GM23248 (cell line): Measurements from ENCODE around the gene PTCD3.

Experiments
- EZH2 ChIP-seq: fragments of 200-600 bp; sonication (generic); IDR thresholded peaks from 2 replicates; pipeline ENCODE4 v1.6.1; 2018; ENCODE audit warnings: antibody characterized with exemption, mild to moderate bottlenecking; ENCODE audit not compliant: insufficient read depth, poor library complexity, severe bottlenecking
- EZH2phosphoT487 ChIP-seq: fragments of 200-600 bp; sonication (generic); IDR thresholded peaks from 2 replicates; pipeline ENCODE4 v1.6.1; 2018; ENCODE audit warnings: antibody characterized with exemption, moderate library complexity, mild to moderate bottlenecking, low read depth; ENCODE audit not compliant: insufficient read depth

- no peak for TF ChIP-seq EZH2phosphoT487
- TF ChIP-seq EZH2, result no peak
Observed at GRCh38 chr2:86138736-86139625, 32.9 kb downstream of the PTCD3 start.
